H9 (cell line): ENCODE measurements around the gene BBS2. TPM values are rescaled to one million over a fixed set of nuclear protein-coding genes. Genes with fewer than 3 reads are reported as not detected.

Source experiments
- DNase-seq: peaks from one replicate; pipeline ENCODE4 v3.0.0-alpha.2; 2017
- H2AFZ ChIP-seq: one replicate; pipeline ENCODE4 v1.6.1; 2013; ENCODE audit warnings: mild to moderate bottlenecking, low read length, control low read depth, moderate library complexity
- H2AK5ac ChIP-seq: 2 replicates; pipeline ENCODE4 v1.6.1; 2013; ENCODE audit warnings: low read length, control low read depth, mixed read lengths; ENCODE audit not compliant: insufficient read length
- H2BK120ac ChIP-seq: one replicate; pipeline ENCODE4 v1.6.1; 2013; ENCODE audit warnings: low read depth, mild to moderate bottlenecking, low read length, control low read depth, inconsistent platforms; ENCODE audit not compliant: poor library complexity, severe bottlenecking
- H2BK12ac ChIP-seq: 2 replicates; pipeline ENCODE4 v1.6.1; 2013; ENCODE audit warnings: low read length, control low read depth, mixed read lengths, low read depth; ENCODE audit not compliant: insufficient read length
- H2BK15ac ChIP-seq: 2 replicates; pipeline ENCODE4 v1.6.1; 2013; ENCODE audit warnings: low read depth, low read length, control low read depth
- H2BK20ac ChIP-seq: one replicate; pipeline ENCODE4 v1.6.1; 2013; ENCODE audit warnings: low read depth, mild to moderate bottlenecking, low read length, control low read depth, inconsistent platforms; ENCODE audit not compliant: poor library complexity, severe bottlenecking
- H2BK5ac ChIP-seq: 2 replicates; pipeline ENCODE4 v1.6.1; 2013; ENCODE audit warnings: low read length, control low read depth, mixed read lengths; ENCODE audit not compliant: insufficient read length
- H3K14ac ChIP-seq: 2 replicates; pipeline ENCODE4 v1.6.1; 2013; ENCODE audit warnings: low read length, control low read depth; ENCODE audit not compliant: insufficient read depth
- H3K18ac ChIP-seq: 2 replicates; pipeline ENCODE4 v1.6.1; 2013; ENCODE audit warnings: low read depth, mild to moderate bottlenecking, mixed read lengths, low read length, control low read depth; ENCODE audit not compliant: insufficient read length
- H3K23ac ChIP-seq: 2 replicates; pipeline ENCODE4 v1.6.1; 2013; ENCODE audit warnings: low read length, control low read depth, mixed read lengths, low read depth; ENCODE audit not compliant: insufficient read length
- H3K23me2 ChIP-seq: 2 replicates; pipeline ENCODE4 v1.6.1; 2013; ENCODE audit warnings: low read depth, mild to moderate bottlenecking, mixed read lengths, low read length, control low read depth; ENCODE audit not compliant: insufficient read length, poor library complexity, severe bottlenecking
- H3K27ac ChIP-seq: 2 replicates; pipeline ENCODE4 v1.5.1; 2013; ENCODE audit warnings: low read length, control low read depth, mixed read lengths, low read depth; ENCODE audit not compliant: insufficient read length
- H3K27me3 ChIP-seq: 2 replicates; pipeline ENCODE4 v1.6.1; 2013; ENCODE audit warnings: low read length, control low read depth, inconsistent platforms; ENCODE audit not compliant: insufficient read depth
- H3K4ac ChIP-seq: 2 replicates; pipeline ENCODE4 v1.6.1; 2013; ENCODE audit warnings: low read depth, mild to moderate bottlenecking, control low read depth, inconsistent platforms, low read length, moderate library complexity
- H3K4me1 ChIP-seq: 2 replicates; pipeline ENCODE4 v1.6.1; 2013; ENCODE audit warnings: low read length, control low read depth, inconsistent platforms; ENCODE audit not compliant: insufficient read depth
- H3K4me2 ChIP-seq: 2 replicates; pipeline ENCODE4 v1.6.1; 2013; ENCODE audit warnings: low read length, control low read depth, mixed read lengths; ENCODE audit not compliant: insufficient read length, insufficient read depth
- H3K56ac ChIP-seq: 2 replicates; pipeline ENCODE4 v1.6.1; 2013; ENCODE audit warnings: low read depth, mild to moderate bottlenecking, mixed read lengths, low read length, control low read depth; ENCODE audit not compliant: insufficient read length
- H3K79me1 ChIP-seq: 2 replicates; pipeline ENCODE4 v1.6.1; 2013; ENCODE audit warnings: low read depth, mild to moderate bottlenecking, moderate library complexity, low read length, control low read depth, inconsistent platforms; ENCODE audit not compliant: insufficient read depth, poor library complexity, severe bottlenecking
- H3K79me2 ChIP-seq: 2 replicates; pipeline ENCODE4 v1.6.1; 2013; ENCODE audit warnings: low read length, control low read depth, inconsistent platforms; ENCODE audit not compliant: insufficient read depth
- H3K9ac ChIP-seq: 2 replicates; pipeline ENCODE4 v1.6.1; 2013; ENCODE audit warnings: low read length, control low read depth, mixed read lengths; ENCODE audit not compliant: insufficient read length; ENCODE audit errors: extremely low read depth
- H3K9me3 ChIP-seq: one replicate; pipeline ENCODE4 v1.6.1; 2013; ENCODE audit warnings: low read depth, low read length, inconsistent platforms; ENCODE audit not compliant: control insufficient read depth
- H3T11ph ChIP-seq: one replicate; pipeline ENCODE4 v1.6.1; 2013; ENCODE audit warnings: mild to moderate bottlenecking, low read length, control low read depth, inconsistent platforms
- H4K20me1 ChIP-seq: one replicate; pipeline ENCODE4 v1.6.1; 2013; ENCODE audit not compliant: control insufficient read depth, insufficient read length, insufficient read depth
- H4K5ac ChIP-seq: 2 replicates; pipeline ENCODE4 v1.6.1; 2013; ENCODE audit warnings: low read depth, mild to moderate bottlenecking, mixed read lengths, low read length, control low read depth; ENCODE audit not compliant: insufficient read length
- H4K8ac ChIP-seq: replicated peaks from 2 replicates; pipeline ENCODE4 v1.6.1; 2013; ENCODE audit warnings: low read length, control low read depth, mixed read lengths, low read depth; ENCODE audit not compliant: insufficient read length
- H4K91ac ChIP-seq: 2 replicates; pipeline ENCODE4 v1.6.1; 2013; ENCODE audit warnings: low read depth, mild to moderate bottlenecking, moderate library complexity, mixed read lengths, low read length, control low read depth; ENCODE audit not compliant: insufficient read length
- H3K27ac Mint-ChIP-seq, 3 experiments: 2 replicates in 2 of 3; 3 replicates in 1 of 3; pipeline ENCODE4 v1.8.0; 2020 to 2021; ENCODE audit warnings: mixed read lengths in 3 of 3, mild to moderate bottlenecking in 1 of 3, moderate library complexity in 1 of 3
- H3K27me3 Mint-ChIP-seq: 2 replicates; pipeline ENCODE4 v1.8.0; 2021; ENCODE audit warnings: low read depth, mild to moderate bottlenecking, moderate library complexity, mixed read lengths
- H3K36me3 Mint-ChIP-seq, 3 experiments: 2 replicates in 2 of 3; 3 replicates in 1 of 3; pipeline ENCODE4 v1.8.0; 2020 to 2021; ENCODE audit warnings: low read depth in 3 of 3, mixed read lengths in 3 of 3; ENCODE audit not compliant: insufficient read depth in 1 of 3
- H3K4me1 Mint-ChIP-seq, 2 experiments: 2 replicates each; pipeline ENCODE4 v1.8.0; 2020; ENCODE audit warnings: mixed read lengths in 2 of 2
- H3K4me3 Mint-ChIP-seq, 2 experiments: 2 replicates in 1 of 2; 3 replicates in 1 of 2; pipeline ENCODE4 v1.8.0; 2020 to 2021; ENCODE audit warnings: mild to moderate bottlenecking in 2 of 2, mixed read lengths in 2 of 2, moderate library complexity in 1 of 2
- H3K9me3 Mint-ChIP-seq, 2 experiments: 2 replicates in 1 of 2; 3 replicates in 1 of 2; pipeline ENCODE4 v1.8.0; 2020; ENCODE audit warnings: mild to moderate bottlenecking in 2 of 2, mixed read lengths in 2 of 2, moderate library complexity in 1 of 2
- CTCF ChIP-seq: fragments of 200-600 bp; sonication (generic); conservative IDR thresholded peaks from 3 replicates; pipeline ENCODE4 v1.8.0; 2021; ENCODE audit warnings: antibody characterized with exemption, mild to moderate bottlenecking
- total RNA-seq: library from RNA; stranded (reverse); gene quantifications from 2 replicates; pipeline ENCODE4 v1.2.1, GENCODE V29; 2021

BBS2 gene
- total RNA-seq, 1 experiment from 2014 or later, result 13.1 TPM

GRCh38 chr16:56436258-56436657 is 83.6 kb downstream of the BBS2 start:
- H3K9me3 ChIP-seq, result no peaks in the 10 kb centered on the region
- H3K56ac ChIP-seq, result no peak overlapping the region
- Mint-ChIP-seq H3K4me1 (no peaks in the 10 kb centered on the region), H3K27ac (no peak overlapping the region), H3K4me3 (no peak overlapping the region), H3K9me3 (no peaks in the 10 kb centered on the region), H3K27me3 (no peaks in the 10 kb centered on the region), H3K36me3 (peaks cover 24 to 70% (median 70%) of the 10 kb centered on the region in 3 experiments)
- H2AFZ ChIP-seq, result no peak overlapping the region
- H3K27ac ChIP-seq, result no peak overlapping the region
- H3K9ac ChIP-seq, result no peak overlapping the region
- H3K23ac ChIP-seq, result no peak overlapping the region
- no peak overlapping the region for H2AK5ac ChIP-seq
- H2BK12ac ChIP-seq, result no peak overlapping the region
- H4K8ac ChIP-seq, result no peak overlapping the region
- H4K5ac ChIP-seq, result no peak overlapping the region
- H3K4ac ChIP-seq, result no peak overlapping the region
- no peaks in the 10 kb centered on the region for H3K27me3 ChIP-seq
- no peak for DNase-seq
- no peaks in the 10 kb centered on the region for H4K20me1 ChIP-seq
- no peak overlapping the region for H3K14ac ChIP-seq
- no peak overlapping the region for H3K4me2 ChIP-seq
- H3K4me1 ChIP-seq, result no peaks in the 10 kb centered on the region
- no peaks in the 10 kb centered on the region for H3K79me1 ChIP-seq
- no peaks in the 10 kb centered on the region for H3K79me2 ChIP-seq
- H4K91ac ChIP-seq, result no peak overlapping the region
- no peak for TF ChIP-seq CTCF
- H2BK20ac ChIP-seq, result no peak overlapping the region
- H2BK5ac ChIP-seq, result no peak overlapping the region
- H3K23me2 ChIP-seq, result no peaks in the 10 kb centered on the region
- no peak overlapping the region for H2BK120ac ChIP-seq
- H3K18ac ChIP-seq, result no peak overlapping the region
- H3T11ph ChIP-seq, result no peak overlapping the region
- H2BK15ac ChIP-seq, result no peak overlapping the region

Other genes with a start within 250 kb of the BBS2 start
- gene AMFR, start 94.5 kb downstream of the BBS2 start, total RNA-seq, result 25.6 and 26.3 TPM in 2 replicates
- gene NUDT21, start 68.7 kb downstream of the BBS2 start, total RNA-seq, result 271 and 276 TPM in 2 replicates
- 66.5 TPM in 2 replicates for gene OGFOD1, start 68.5 kb downstream of the BBS2 start, total RNA-seq
- not detected in 2 replicates for gene MT4, start 45.0 kb upstream of the BBS2 start, total RNA-seq
- gene MT3, start 69.5 kb upstream of the BBS2 start, total RNA-seq, result 0.61 TPM in 1 of 2 replicates, not detected in the other
- 63.1 and 72.5 TPM in 2 replicates for gene MT2A, start 88.6 kb upstream of the BBS2 start, total RNA-seq
- gene MT1E, start 105.8 kb upstream of the BBS2 start, total RNA-seq, result 25.9 and 34.4 TPM in 2 replicates
- 1.4 and 2.5 TPM in 2 replicates for gene MT1M, start 112.6 kb upstream of the BBS2 start, total RNA-seq
- gene MT1A, start 118.6 kb upstream of the BBS2 start, total RNA-seq, result 0.68 TPM in 1 of 2 replicates, not detected in the other
- not detected in 2 replicates for gene MT1B, start 131.9 kb upstream of the BBS2 start, total RNA-seq
- gene MT1F, start 137.9 kb upstream of the BBS2 start, total RNA-seq, result 22.9 and 26.1 TPM in 2 replicates
- gene MT1G, start 148.0 kb upstream of the BBS2 start, total RNA-seq, result 23.4 and 26.2 TPM in 2 replicates
- 10.7 and 12.5 TPM in 2 replicates for gene MT1H, start 149.8 kb upstream of the BBS2 start, total RNA-seq
- gene MT1X, start 162.4 kb upstream of the BBS2 start, total RNA-seq, result 32.1 and 41.9 TPM in 2 replicates
- gene NUP93, start 210.1 kb upstream of the BBS2 start, total RNA-seq, result 165 and 167 TPM in 2 replicates